Measurements from ENCODE around the gene NPAS3. TPM values are rescaled to one million over a fixed set of nuclear protein-coding genes. Genes with fewer than 3 reads are reported as not detected.

NPAS3 gene
- total RNA-seq, 2 donors from 2014 or later: 0.33 to 0.78 TPM

- WGBS, 2 donors: 86 to 87% methylated on average over 2 of the region's 2 CpGs
- ATAC-seq: no peak
- TF ChIP-seq POLR2A (IDR thresholded peaks at IDR 0.05): no peak
- no peak for TF ChIP-seq CTCF (IDR thresholded peaks at IDR 0.05)
Measured at GRCh38 chr14:33294419-33294818, 355.7 kb downstream of the NPAS3 start.

DNA sequence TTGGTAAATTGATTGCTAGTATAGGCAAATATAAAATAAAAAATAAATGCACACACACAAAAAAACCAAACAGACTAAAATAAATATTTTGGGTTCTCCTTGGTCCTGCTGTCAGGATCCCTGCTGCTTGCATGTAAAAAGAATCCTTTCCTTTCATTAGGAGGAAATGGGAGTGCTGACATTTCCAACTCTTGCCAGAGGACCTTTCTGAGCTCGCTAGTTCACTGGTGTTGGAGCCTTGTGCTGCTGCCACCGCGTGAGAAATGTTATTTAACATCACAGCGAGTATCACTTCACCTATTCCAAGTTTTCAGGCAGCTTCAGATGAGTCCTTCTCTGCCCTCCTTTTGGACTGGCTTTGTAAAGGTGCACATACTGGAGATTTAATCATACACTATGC lies 358.9 kb downstream of the NPAS3 start:
- DNase-seq (no peak), ATAC-seq (no peak)
- H3K27me3 ChIP-seq: no peaks in the 10 kb centered on the region
- H3K4me3 ChIP-seq: no peak overlapping the region
- H3K36me3 ChIP-seq (replicated peaks in 1 of 2; ENCODE audit: insufficient read depth in 1 of 2, low read depth in 2 of 2): no peaks in the 10 kb centered on the region
- H3K27ac ChIP-seq: no peak overlapping the region
- no peaks in the 10 kb centered on the region for H3K9me3 ChIP-seq
- TF ChIP-seq CTCF (IDR thresholded peaks at IDR 0.05): no peak
- TF ChIP-seq POLR2A (IDR thresholded peaks at IDR 0.05): no peak
- 43 to 53% methylated on average over 4 of the region's 4 CpGs for WGBS, 2 donors
- intact Hi-C loops (cut with DNase I): no loop called here
- no peaks in the 10 kb centered on the region for H3K4me1 ChIP-seq

More at GRCh38 chr14:33294419-33294818, 355.7 kb downstream of the NPAS3 start:
- no peaks in the 10 kb centered on the region for H3K9me3 ChIP-seq
- H3K27ac ChIP-seq: no peak overlapping the region
- no peaks in the 10 kb centered on the region for H3K36me3 ChIP-seq (replicated peaks in 1 of 2; ENCODE audit: insufficient read depth in 1 of 2, low read depth in 2 of 2)
- DNase-seq: no peak
- H3K4me3 ChIP-seq: no peak overlapping the region
- no peaks in the 10 kb centered on the region for H3K27me3 ChIP-seq
- intact Hi-C loops (cut with DNase I): no loop called here
- no peaks in the 10 kb centered on the region for H3K4me1 ChIP-seq

DNA sequence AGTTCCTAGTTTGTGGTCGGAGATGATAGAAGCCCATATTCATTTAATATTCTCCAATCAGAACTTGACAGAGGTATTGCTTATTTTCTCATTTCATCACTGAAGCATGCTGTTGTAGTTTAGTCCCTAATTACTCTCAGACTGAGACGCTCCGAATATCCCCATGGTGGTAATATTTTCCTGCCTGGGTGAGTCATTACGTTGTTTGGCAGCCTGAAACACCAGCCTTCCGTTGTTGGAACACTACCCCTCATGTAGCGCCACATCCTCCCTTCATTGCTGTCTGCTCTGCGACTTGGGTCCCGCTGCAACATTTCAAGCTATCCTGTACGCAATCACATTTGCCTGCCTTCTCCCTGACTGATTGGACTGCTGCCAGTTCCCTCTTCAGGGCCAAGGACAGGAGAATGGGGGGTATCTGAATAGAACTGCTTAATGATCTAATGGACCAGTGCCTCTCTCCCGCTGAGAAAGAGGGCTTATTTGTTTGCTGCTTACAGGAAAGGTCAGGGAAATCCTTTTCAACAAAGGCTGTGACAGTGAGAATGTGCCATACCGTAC lies 369.1 kb downstream of the NPAS3 start:
- Histone ChIP-seq H3K36me3 (replicated peaks in 1 of 2; ENCODE audit: insufficient read depth in 1 of 2, low read depth in 2 of 2) (no peaks in the 10 kb centered on the region), H3K4me1 (no peaks in the 10 kb centered on the region), H3K27me3 (no peaks in the 10 kb centered on the region), H3K9me3 (no peaks in the 10 kb centered on the region), H3K4me3 (no peak overlapping the region), H3K27ac (peak overlapping the region in 1 of 4 donors; percentile 21)
- DNase-seq (peak in 3 of 4 donors; percentile 18 to 28 (median 22)), ATAC-seq (peak; percentile 74)
- TF ChIP-seq CTCF (IDR thresholded peaks at IDR 0.05): no peak
- no peak for TF ChIP-seq POLR2A (IDR thresholded peaks at IDR 0.05)
- intact Hi-C loops (cut with DNase I): no loop called here
- 62 to 68% methylated on average over 11 of the region's 11 CpGs for WGBS, 2 donors

DNA sequence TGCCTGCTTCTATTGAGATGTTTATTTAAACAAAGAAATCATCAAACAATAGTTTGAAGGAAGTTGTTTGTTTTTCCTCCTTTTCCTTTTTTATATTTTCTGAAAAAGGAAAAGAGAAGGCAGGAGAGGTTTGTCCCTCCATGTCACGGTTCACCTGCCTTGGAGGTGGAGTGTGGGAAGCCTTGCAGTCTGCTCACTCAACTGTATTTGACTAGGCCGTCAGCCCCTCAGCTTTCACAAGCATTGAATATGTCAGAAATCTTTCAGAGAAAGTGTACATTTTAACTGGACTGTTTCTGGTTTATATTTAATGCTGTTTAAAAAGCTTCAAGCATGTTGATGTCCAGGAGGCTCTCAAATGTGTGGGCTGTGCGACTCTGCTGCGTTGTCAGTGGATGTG lies 370.4 kb downstream of the NPAS3 start:
- H3K4me1 ChIP-seq: no peaks in the 10 kb centered on the region
- no peak overlapping the region for H3K27ac ChIP-seq
- TF ChIP-seq CTCF (IDR thresholded peaks at IDR 0.05) (no peak), POLR2A (IDR thresholded peaks at IDR 0.05) (no peak)
- DNase-seq (no peak), ATAC-seq (no peak)
- H3K9me3 ChIP-seq: no peaks in the 10 kb centered on the region
- intact Hi-C loops (cut with DNase I): no loop called here
- no peak overlapping the region for H3K4me3 ChIP-seq
- no peaks in the 10 kb centered on the region for H3K27me3 ChIP-seq
- 85 to 91% methylated on average over 4 of the region's 4 CpGs for WGBS, 2 donors
- no peaks in the 10 kb centered on the region for H3K36me3 ChIP-seq (replicated peaks in 1 of 2; ENCODE audit: insufficient read depth in 1 of 2, low read depth in 2 of 2)

DNA sequence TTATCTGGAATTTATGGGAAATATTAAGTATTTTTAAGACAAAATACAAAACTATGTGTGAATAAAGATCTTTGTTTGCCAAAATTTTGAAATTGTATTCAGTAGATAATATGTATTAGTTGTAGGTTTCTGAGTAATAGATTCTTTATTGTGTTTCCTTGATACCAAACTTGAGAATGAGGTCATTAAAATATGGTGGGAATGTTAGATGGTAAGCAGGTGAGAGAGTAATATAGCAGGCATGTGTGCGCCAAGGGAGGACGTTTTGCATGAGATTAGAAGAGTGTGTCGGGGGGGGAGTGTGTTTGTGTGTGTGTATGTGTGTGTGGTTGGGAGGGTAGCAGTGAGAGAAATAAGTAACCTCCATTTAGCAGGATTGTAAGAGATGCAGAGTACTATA lies 376.5 kb downstream of the NPAS3 start:
- no peak for ATAC-seq
- Histone ChIP-seq H3K9me3 (no peaks in the 10 kb centered on the region), H3K27ac (no peak overlapping the region), H3K4me1 (no peaks in the 10 kb centered on the region), H3K36me3 (replicated peaks in 1 of 2; ENCODE audit: insufficient read depth in 1 of 2, low read depth in 2 of 2) (no peaks in the 10 kb centered on the region), H3K4me3 (no peak overlapping the region), H3K27me3 (no peaks in the 10 kb centered on the region)
- TF ChIP-seq POLR2A (IDR thresholded peaks at IDR 0.05) (no peak), CTCF (IDR thresholded peaks at IDR 0.05) (no peak)
- intact Hi-C loops (cut with DNase I): no loop called here
- DNase-seq: no peak
- 66 to 72% methylated on average over 3 of the region's 3 CpGs for WGBS, 2 donors
